HepG2 (cell line): Measurements from ENCODE around the gene HSPA1L. TPM values are rescaled to one million over a fixed set of nuclear protein-coding genes. Genes with fewer than 3 reads are reported as not detected.

Source experiments
- DNMT1 ChIP-seq: sonication (generic); formaldehyde crosslinking; IDR thresholded peaks from 2 replicates; pipeline ENCODE4 v1.5.1; 2020; ENCODE audit warnings: mild to moderate bottlenecking, missing genetic modification reagents
- HHEX ChIP-seq: IDR thresholded peaks from 2 replicates; pipeline ENCODE4 v1.6.1; 2016; ENCODE audit warnings: control low read depth
- KAT2B ChIP-seq: fragments of 150-350 bp; IDR thresholded peaks from 2 replicates; pipeline ENCODE4 v1.6.1; 2014; ENCODE audit warnings: low read depth, low read length, borderline replicate concordance
- MEIS2 ChIP-seq: sonication (generic); formaldehyde crosslinking; IDR thresholded peaks from 2 replicates; pipeline ENCODE4 v1.9.0; 2021; ENCODE audit warnings: mild to moderate bottlenecking, missing genetic modification reagents
- NR2F6 ChIP-seq, 2 experiments: IDR thresholded peaks; 2 replicates each; pipeline ENCODE4 v1.6.1; 2016; ENCODE audit warnings: antibody characterized with exemption in 1 of 2, mild to moderate bottlenecking in 1 of 2
- PRPF4 ChIP-seq: fragments of 200-400 bp; formaldehyde crosslinking; IDR thresholded peaks from 2 replicates; pipeline ENCODE4 v1.6.1; 2016; ENCODE audit warnings: low read length, low read depth; ENCODE audit not compliant: poor library complexity, severe bottlenecking
- RBFOX2 ChIP-seq: fragments of 200-400 bp; formaldehyde crosslinking; IDR thresholded peaks from 2 replicates; pipeline ENCODE4 v1.6.1; 2017; ENCODE audit warnings: low read depth, mild to moderate bottlenecking, low read length
- SIN3A ChIP-seq: IDR thresholded peaks from 2 replicates; pipeline ENCODE4 v1.6.1; 2011; ENCODE audit warnings: low read depth, mild to moderate bottlenecking, control low read depth, low read length, borderline replicate concordance
- ZKSCAN8 ChIP-seq: IDR thresholded peaks from 2 replicates; pipeline ENCODE4 v1.6.1; 2016; ENCODE audit warnings: borderline replicate concordance, missing genetic modification reagents, missing compliant biosample characterization
- ZNF263 ChIP-seq: sonication (generic); formaldehyde crosslinking; IDR thresholded peaks from 2 replicates; pipeline ENCODE4 v1.4.0; 2020; ENCODE audit warnings: missing genetic modification reagents
- ZNF333 ChIP-seq: sonication (generic); formaldehyde crosslinking; IDR thresholded peaks from 2 replicates; pipeline ENCODE4 v1.4.0; 2020; ENCODE audit warnings: mild to moderate bottlenecking, missing genetic modification reagents, borderline replicate concordance
- ZNF557 ChIP-seq: sonication (generic); formaldehyde crosslinking; IDR thresholded peaks from 2 replicates; pipeline ENCODE4 v1.4.0; 2020; ENCODE audit warnings: missing genetic modification reagents
- ZNF780A ChIP-seq: sonication (generic); formaldehyde crosslinking; IDR thresholded peaks from 2 replicates; pipeline ENCODE4 v1.8.0; 2022; ENCODE audit warnings: mild to moderate bottlenecking, missing genetic modification reagents, moderate library complexity
- polyA plus RNA-seq, 8 experiments: library from polyadenylated mRNA; depleted of rRNA in 3 of 8; stranded (reverse) in 7 of 8; unstranded in 1 of 8; fragments of >200 nt; fragmentation: Illumina TruSeq in 4 of 8; extraction: Trizol in 4 of 8; gene quantifications; 2 replicates each; pipeline versions ENCODE4 v1.2.1 to v1.2.3, GENCODE V29; 2011 to 2016; ENCODE audit warnings: low read depth in 4 of 8, missing spikeins in 1 of 8, mixed read lengths in 1 of 8; ENCODE audit not compliant: insufficient read depth in 1 of 8
- total RNA-seq, 5 experiments: library from RNA; depleted of rRNA; stranded (reverse); fragments of >200 nt; fragmentation: Illumina TruSeq; extraction: Trizol; gene quantifications; 2 replicates each; pipeline ENCODE4 v1.2.3, GENCODE V29; 2016; ENCODE audit warnings: low read depth in 1 of 5
- TF ChIP-seq, protein P1 (sequence below): sonication (generic); formaldehyde crosslinking; IDR thresholded peaks from 2 replicates; pipeline ENCODE4 v1.4.0; 2020; ENCODE audit warnings: missing genetic modification reagents, borderline replicate concordance
- TF ChIP-seq, protein P2 (sequence below): sonication (generic); formaldehyde crosslinking; IDR thresholded peaks from 2 replicates; pipeline ENCODE4 v1.5.1; 2020; ENCODE audit warnings: missing genetic modification reagents, mild to moderate bottlenecking, borderline replicate concordance
- TF ChIP-seq, protein P3 (sequence below): sonication (generic); formaldehyde crosslinking; IDR thresholded peaks from 2 replicates; pipeline ENCODE4 v1.8.0; 2022; ENCODE audit warnings: low read depth, missing genetic modification reagents
- TF ChIP-seq, protein P4 (sequence below): sonication (generic); formaldehyde crosslinking; IDR thresholded peaks from 2 replicates; pipeline ENCODE4 v1.4.0; 2020; ENCODE audit warnings: missing genetic modification reagents
- TF ChIP-seq, protein P5 (sequence below): IDR thresholded peaks from 2 replicates; pipeline ENCODE4 v1.6.1; 2018; ENCODE audit warnings: missing genetic modification reagents

Gene HSPA1L
- total and polyA plus RNA-seq, 2 of the 13 experiments (the other 11 are each of a cell fraction or from before 2014, with no cell fraction given) = 0.55 to 1.0 TPM

DNA sequence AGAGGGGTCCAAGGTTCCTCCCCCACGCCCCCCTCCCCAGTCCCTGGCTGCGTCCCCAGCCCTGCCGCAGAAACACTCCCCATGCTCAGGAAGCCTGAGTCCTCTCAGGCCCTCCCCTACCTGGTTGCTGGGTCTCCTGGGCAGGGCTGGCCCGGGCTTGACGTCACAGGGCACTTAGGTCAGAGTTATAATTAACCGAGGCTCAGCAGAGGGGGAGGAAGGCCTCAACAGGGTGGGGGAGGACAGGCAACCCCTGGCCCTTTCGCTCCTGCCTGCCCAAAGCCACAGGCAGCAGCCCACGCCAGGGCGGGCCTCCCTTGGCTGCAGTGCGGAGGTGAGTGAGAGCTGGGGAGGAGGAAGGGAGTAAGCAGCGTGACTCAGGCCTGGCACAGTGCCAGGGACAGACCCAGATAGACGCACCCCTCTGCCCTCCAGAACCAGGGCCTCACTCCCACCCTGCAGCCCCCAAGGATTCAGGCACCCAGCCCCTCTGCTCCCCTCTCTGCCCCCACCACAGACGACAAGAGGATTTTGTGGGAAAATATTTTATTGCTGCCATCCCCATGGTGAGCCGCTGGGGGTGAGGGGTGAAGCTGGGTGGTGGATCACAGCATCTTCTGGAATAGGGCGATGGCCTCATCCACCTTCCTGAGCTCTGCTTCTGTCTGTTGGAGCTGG is 38.0 kb downstream of the HSPA1L start, which contains the start of gene VWA7 (continued):
- TF ChIP-seq, protein P1, sequence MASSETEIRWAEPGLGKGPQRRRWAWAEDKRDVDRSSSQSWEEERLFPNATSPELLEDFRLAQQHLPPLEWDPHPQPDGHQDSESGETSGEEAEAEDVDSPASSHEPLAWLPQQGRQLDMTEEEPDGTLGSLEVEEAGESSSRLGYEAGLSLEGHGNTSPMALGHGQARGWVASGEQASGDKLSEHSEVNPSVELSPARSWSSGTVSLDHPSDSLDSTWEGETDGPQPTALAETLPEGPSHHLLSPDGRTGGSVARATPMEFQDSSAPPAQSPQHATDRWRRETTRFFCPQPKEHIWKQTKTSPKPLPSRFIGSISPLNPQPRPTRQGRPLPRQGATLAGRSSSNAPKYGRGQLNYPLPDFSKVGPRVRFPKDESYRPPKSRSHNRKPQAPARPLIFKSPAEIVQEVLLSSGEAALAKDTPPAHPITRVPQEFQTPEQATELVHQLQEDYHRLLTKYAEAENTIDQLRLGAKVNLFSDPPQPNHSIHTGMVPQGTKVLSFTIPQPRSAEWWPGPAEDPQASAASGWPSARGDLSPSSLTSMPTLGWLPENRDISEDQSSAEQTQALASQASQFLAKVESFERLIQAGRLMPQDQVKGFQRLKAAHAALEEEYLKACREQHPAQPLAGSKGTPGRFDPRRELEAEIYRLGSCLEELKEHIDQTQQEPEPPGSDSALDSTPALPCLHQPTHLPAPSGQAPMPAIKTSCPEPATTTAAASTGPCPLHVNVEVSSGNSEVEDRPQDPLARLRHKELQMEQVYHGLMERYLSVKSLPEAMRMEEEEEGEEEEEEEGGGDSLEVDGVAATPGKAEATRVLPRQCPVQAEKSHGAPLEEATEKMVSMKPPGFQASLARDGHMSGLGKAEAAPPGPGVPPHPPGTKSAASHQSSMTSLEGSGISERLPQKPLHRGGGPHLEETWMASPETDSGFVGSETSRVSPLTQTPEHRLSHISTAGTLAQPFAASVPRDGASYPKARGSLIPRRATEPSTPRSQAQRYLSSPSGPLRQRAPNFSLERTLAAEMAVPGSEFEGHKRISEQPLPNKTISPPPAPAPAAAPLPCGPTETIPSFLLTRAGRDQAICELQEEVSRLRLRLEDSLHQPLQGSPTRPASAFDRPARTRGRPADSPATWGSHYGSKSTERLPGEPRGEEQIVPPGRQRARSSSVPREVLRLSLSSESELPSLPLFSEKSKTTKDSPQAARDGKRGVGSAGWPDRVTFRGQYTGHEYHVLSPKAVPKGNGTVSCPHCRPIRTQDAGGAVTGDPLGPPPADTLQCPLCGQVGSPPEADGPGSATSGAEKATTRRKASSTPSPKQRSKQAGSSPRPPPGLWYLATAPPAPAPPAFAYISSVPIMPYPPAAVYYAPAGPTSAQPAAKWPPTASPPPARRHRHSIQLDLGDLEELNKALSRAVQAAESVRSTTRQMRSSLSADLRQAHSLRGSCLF = no peak
- TF ChIP-seq DNMT1 (CRISPR knock-in tag) = no peak
- peak; percentile 82 for TF ChIP-seq NR2F6 (IDR thresholded peaks at IDR 0.05)
- peak; percentile 82 for TF ChIP-seq NR2F6 (CRISPR knock-in tag; IDR thresholded peaks at IDR 0.05)
- no peak for TF ChIP-seq HHEX
- TF ChIP-seq ZNF557 (CRISPR knock-in tag) = no peak
- TF ChIP-seq, protein P2, sequence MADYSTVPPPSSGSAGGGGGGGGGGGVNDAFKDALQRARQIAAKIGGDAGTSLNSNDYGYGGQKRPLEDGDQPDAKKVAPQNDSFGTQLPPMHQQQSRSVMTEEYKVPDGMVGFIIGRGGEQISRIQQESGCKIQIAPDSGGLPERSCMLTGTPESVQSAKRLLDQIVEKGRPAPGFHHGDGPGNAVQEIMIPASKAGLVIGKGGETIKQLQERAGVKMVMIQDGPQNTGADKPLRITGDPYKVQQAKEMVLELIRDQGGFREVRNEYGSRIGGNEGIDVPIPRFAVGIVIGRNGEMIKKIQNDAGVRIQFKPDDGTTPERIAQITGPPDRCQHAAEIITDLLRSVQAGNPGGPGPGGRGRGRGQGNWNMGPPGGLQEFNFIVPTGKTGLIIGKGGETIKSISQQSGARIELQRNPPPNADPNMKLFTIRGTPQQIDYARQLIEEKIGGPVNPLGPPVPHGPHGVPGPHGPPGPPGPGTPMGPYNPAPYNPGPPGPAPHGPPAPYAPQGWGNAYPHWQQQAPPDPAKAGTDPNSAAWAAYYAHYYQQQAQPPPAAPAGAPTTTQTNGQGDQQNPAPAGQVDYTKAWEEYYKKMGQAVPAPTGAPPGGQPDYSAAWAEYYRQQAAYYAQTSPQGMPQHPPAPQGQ = no peak
- no peak for TF ChIP-seq PRPF4
- TF ChIP-seq ZNF263 (CRISPR knock-in tag) = peak; percentile 83
- TF ChIP-seq ZNF780A (CRISPR knock-in tag) = no peak
- peak; percentile 48; the same call in 1 of the 2 replicates for TF ChIP-seq ZKSCAN8
- TF ChIP-seq, protein P3, sequence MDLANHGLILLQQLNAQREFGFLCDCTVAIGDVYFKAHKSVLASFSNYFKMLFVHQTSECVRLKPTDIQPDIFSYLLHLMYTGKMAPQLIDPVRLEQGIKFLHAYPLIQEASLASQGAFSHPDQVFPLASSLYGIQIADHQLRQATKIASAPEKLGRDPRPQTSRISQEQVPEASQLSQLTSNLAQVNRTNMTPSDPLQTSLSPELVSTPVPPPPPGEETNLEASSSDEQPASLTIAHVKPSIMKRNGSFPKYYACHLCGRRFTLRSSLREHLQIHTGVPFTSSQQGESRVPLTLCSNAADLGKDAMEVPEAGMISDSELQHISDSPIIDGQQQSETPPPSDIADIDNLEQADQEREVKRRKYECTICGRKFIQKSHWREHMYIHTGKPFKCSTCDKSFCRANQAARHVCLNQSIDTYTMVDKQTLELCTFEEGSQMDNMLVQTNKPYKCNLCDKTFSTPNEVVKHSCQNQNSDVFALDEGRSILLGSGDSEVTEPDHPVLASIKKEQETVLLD = no peak
- TF ChIP-seq KAT2B = no peak
- peak; percentile 16; the same call in 1 of the 2 replicates for TF ChIP-seq MEIS2 (CRISPR knock-in tag)
- TF ChIP-seq ZNF333 = no peak
- peak; percentile 68 for TF ChIP-seq RBFOX2
- TF ChIP-seq, protein P4, sequence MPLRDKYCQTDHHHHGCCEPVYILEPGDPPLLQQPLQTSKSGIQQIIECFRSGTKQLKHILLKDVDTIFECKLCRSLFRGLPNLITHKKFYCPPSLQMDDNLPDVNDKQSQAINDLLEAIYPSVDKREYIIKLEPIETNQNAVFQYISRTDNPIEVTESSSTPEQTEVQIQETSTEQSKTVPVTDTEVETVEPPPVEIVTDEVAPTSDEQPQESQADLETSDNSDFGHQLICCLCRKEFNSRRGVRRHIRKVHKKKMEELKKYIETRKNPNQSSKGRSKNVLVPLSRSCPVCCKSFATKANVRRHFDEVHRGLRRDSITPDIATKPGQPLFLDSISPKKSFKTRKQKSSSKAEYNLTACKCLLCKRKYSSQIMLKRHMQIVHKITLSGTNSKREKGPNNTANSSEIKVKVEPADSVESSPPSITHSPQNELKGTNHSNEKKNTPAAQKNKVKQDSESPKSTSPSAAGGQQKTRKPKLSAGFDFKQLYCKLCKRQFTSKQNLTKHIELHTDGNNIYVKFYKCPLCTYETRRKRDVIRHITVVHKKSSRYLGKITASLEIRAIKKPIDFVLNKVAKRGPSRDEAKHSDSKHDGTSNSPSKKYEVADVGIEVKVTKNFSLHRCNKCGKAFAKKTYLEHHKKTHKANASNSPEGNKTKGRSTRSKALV (CRISPR knock-in tag) = no peak
- TF ChIP-seq, protein P5, sequence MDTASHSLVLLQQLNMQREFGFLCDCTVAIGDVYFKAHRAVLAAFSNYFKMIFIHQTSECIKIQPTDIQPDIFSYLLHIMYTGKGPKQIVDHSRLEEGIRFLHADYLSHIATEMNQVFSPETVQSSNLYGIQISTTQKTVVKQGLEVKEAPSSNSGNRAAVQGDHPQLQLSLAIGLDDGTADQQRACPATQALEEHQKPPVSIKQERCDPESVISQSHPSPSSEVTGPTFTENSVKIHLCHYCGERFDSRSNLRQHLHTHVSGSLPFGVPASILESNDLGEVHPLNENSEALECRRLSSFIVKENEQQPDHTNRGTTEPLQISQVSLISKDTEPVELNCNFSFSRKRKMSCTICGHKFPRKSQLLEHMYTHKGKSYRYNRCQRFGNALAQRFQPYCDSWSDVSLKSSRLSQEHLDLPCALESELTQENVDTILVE (CRISPR knock-in tag) = peak; percentile 50; the same call in 1 of the 2 replicates
- TF ChIP-seq SIN3A = no peak
